Calu3 (cell line): ENCODE results near the gene BDH1. TPM values are rescaled to one million over a fixed set of nuclear protein-coding genes. Genes with fewer than 3 reads are reported as not detected.
"Not testable (repeated sequence)": the region's sequence is repeated elsewhere in the genome, so short reads cannot be mapped to it uniquely, and the experiment has no call there.

Experiments
- BruUV-seq: library from RNA; stranded (reverse); fragments of 400-500 nt; replicated peaks from 2 replicates; lab custom pipeline; 2021; lab: Mats Ljungman, UMichigan
- CTCF ChIA-PET: fragments of 300-600 bp; sonication (Branson Sonifier 250); formaldehyde crosslinking; loops from one replicate; lab custom pipeline; 2022; ENCODE audit warnings: antibody characterized with exemption; lab: Charles Lee
- DNase-seq: peaks from one replicate; pipeline ENCODE4 v3.0.0; 2022
- H3K27ac Mint-ChIP-seq: one replicate; pipeline ENCODE4 v1.8.0; 2022; ENCODE audit warnings: mixed read lengths; ENCODE audit not compliant: unreplicated experiment
- H3K27me3 Mint-ChIP-seq: one replicate; pipeline ENCODE4 v1.8.0; 2022; ENCODE audit warnings: mixed read lengths; ENCODE audit not compliant: unreplicated experiment
- H3K36me3 Mint-ChIP-seq: one replicate; pipeline ENCODE4 v1.8.0; 2022; ENCODE audit warnings: mild to moderate bottlenecking, moderate library complexity, mixed read lengths; ENCODE audit not compliant: insufficient read depth, unreplicated experiment
- H3K4me1 Mint-ChIP-seq: one replicate; pipeline ENCODE4 v1.8.0; 2022; ENCODE audit warnings: mild to moderate bottlenecking, low read depth, mixed read lengths; ENCODE audit not compliant: unreplicated experiment
- H3K4me3 Mint-ChIP-seq: one replicate; pipeline ENCODE4 v1.8.0; 2022; ENCODE audit warnings: mild to moderate bottlenecking, low read depth, moderate library complexity, mixed read lengths; ENCODE audit not compliant: unreplicated experiment
- H3K9me3 Mint-ChIP-seq: one replicate; pipeline ENCODE4 v1.8.0; 2022; ENCODE audit warnings: low read depth, mixed read lengths; ENCODE audit not compliant: unreplicated experiment
- intact Hi-C: fragments of 100-400 bp; cut with micrococcal nuclease; formaldehyde crosslinking; loops from one replicate; pipeline ENCODE4 v1.10.0; 2022; ENCODE audit not compliant: unreplicated experiment
- total RNA-seq: library from RNA; stranded (reverse); gene quantifications from 2 replicates; pipeline ENCODE4 v1.2.3, GENCODE V29; 2022
- TF ChIP-seq, protein P1 (sequence below): fragments of 200-600 bp; IDR thresholded peaks from one replicate; pipeline ENCODE4 v1.8.0; 2022; ENCODE audit warnings: antibody characterized with exemption; ENCODE audit not compliant: unreplicated experiment

The BDH1 gene
- total RNA-seq, 1 experiment from 2014 or later: 49.0 TPM

DNA sequence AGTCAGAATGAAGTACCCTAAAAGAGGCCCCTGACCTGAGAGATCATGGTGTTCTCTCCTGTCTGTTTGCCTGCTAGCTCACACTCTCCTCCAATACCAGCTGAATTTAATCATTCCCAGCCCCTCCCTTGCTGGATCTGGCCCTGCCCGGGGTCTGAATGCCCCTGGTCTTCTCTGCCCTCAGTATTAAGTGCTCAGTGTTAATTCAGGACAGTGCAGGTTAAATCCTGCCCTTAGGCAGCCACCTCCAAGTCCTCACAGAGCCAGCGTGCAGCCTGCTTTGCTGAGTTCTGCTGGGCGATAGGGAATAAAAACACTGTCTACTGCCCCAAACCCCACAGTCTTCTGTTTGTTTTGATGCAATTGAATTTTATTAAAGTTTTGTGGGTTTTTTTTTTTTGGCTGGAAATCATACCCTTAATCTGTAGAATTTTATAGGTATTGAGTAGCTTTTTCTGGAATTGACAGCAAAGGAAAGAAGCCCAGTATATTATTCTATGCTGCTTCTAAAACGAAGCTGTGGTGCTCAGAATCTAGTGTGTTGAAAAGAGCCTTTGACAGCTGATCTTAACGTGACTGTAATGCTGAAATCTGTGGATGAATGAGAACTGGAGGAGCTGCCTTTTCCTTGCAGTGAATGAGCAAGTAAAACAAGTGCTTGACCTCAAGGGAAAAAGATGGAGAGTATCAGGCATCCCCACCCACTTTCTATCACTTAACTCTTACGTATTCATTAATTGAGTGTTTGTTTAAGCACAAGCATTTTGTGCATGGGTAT, 12.3 kb upstream of the BDH1 start:
- Mint-ChIP-seq H3K4me1 (no peaks in the 10 kb centered on the region), H3K4me3 (no peak overlapping the region), H3K27me3 (peaks cover 1% of the 10 kb centered on the region), H3K27ac (no peak overlapping the region), H3K36me3 (no peaks in the 10 kb centered on the region), H3K9me3 (peaks cover 6% of the 10 kb centered on the region)
- DNase-seq: no peak
- TF ChIP-seq, protein P1, sequence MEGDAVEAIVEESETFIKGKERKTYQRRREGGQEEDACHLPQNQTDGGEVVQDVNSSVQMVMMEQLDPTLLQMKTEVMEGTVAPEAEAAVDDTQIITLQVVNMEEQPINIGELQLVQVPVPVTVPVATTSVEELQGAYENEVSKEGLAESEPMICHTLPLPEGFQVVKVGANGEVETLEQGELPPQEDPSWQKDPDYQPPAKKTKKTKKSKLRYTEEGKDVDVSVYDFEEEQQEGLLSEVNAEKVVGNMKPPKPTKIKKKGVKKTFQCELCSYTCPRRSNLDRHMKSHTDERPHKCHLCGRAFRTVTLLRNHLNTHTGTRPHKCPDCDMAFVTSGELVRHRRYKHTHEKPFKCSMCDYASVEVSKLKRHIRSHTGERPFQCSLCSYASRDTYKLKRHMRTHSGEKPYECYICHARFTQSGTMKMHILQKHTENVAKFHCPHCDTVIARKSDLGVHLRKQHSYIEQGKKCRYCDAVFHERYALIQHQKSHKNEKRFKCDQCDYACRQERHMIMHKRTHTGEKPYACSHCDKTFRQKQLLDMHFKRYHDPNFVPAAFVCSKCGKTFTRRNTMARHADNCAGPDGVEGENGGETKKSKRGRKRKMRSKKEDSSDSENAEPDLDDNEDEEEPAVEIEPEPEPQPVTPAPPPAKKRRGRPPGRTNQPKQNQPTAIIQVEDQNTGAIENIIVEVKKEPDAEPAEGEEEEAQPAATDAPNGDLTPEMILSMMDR: no peak
- BruUV-seq: no TSS peak
- CTCF ChIA-PET: interaction anchor here (1.1 kb wide), 1 partner anchor 15 kb away, joined by 3 read pairs; no protein-coding TSS in a partner anchor
- intact Hi-C loops: no loop called here

DNA sequence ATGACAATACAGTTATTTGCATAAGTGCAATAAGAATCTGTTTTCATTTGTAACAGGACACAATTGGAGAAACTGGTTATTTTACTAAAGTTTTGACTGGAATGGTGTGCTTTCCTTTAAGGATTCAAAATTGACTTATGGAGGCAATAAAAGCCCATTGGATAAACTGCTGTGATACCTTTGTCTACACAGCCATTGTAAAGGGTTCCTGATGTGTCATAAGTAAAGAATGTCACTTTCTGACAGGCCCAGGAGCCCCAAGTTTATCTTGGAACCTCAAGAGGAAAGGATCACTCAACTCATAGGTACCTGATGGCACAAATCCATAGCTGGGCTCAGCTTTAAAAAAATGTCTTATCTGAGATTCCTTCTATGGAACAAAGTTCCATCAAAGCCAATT, 10.4 kb upstream of the BDH1 start:
- H3K36me3 Mint-ChIP-seq, BruUV-seq, CTCF ChIA-PET, H3K4me3 Mint-ChIP-seq, DNase-seq, intact Hi-C loops, H3K27ac Mint-ChIP-seq, H3K4me1 Mint-ChIP-seq: not testable (repeated sequence)
- Mint-ChIP-seq H3K9me3 (peaks cover 10% of the 10 kb centered on the region), H3K27me3 (peaks cover 16% of the 10 kb centered on the region)

GRCh38 chr3:197564097-197564843, 8.5 kb upstream of the BDH1 start:
- BruUV-seq: no TSS peak
- Mint-ChIP-seq H3K36me3 (no peaks in the 10 kb centered on the region), H3K9me3 (peaks cover 8% of the 10 kb centered on the region), H3K27ac (no peak overlapping the region), H3K4me1 (no peaks in the 10 kb centered on the region), H3K27me3 (peaks cover 21% of the 10 kb centered on the region), H3K4me3 (no peak overlapping the region)
- CTCF ChIA-PET: no interaction called here
- intact Hi-C loops: no loop called here
- TF ChIP-seq, protein P1: no peak
- DNase-seq: no peak

- no TSS peak for BruUV-seq
- H3K4me1 Mint-ChIP-seq: no peaks in the 10 kb centered on the region
- DNase-seq: no peak
- TF ChIP-seq, protein P1: no peak
- no peaks in the 10 kb centered on the region for H3K36me3 Mint-ChIP-seq
- intact Hi-C loops: no loop called here
- H3K9me3 Mint-ChIP-seq: peaks cover 8% of the 10 kb centered on the region
- H3K4me3 Mint-ChIP-seq: no peak overlapping the region
- CTCF ChIA-PET: no interaction called here
- H3K27ac Mint-ChIP-seq: no peak overlapping the region
- peaks cover 21% of the 10 kb centered on the region for H3K27me3 Mint-ChIP-seq
Observed at GRCh38 chr3:197562398-197563251, 6.9 kb upstream of the BDH1 start.
